Aorta (tissue), 5 donors: ENCODE measurements around the gene LCTL. TPM values are rescaled to one million over a fixed set of nuclear protein-coding genes. Genes with fewer than 3 reads are reported as not detected.

Source experiments
- ATAC-seq: fragments of 200-7000 bp; cut with Tn5 transposase; one replicate; pipeline ENCODE4 v1.9.1; 2022; ENCODE audit warnings: moderate library complexity; ENCODE audit not compliant: low FRiP score
- DNase-seq, 2 donors: peaks; one replicate each; pipeline ENCODE4 v3.0.0-alpha.2; 2020
- H3K27ac ChIP-seq, 2 donors: one replicate each; pipeline ENCODE4 v1.5.1; 2013; ENCODE audit warnings: low read length in 2 of 2, mild to moderate bottlenecking in 2 of 2, moderate library complexity in 2 of 2, control low read depth in 1 of 2, inconsistent platforms in 1 of 2, low read depth in 1 of 2
- H3K27me3 ChIP-seq, 2 donors: one replicate each; pipeline ENCODE4 v1.6.1; 2013; ENCODE audit warnings: control low read depth in 1 of 2, low read length in 1 of 2, mild to moderate bottlenecking in 1 of 2, moderate library complexity in 1 of 2; ENCODE audit not compliant: insufficient read depth in 2 of 2, control insufficient read depth in 1 of 2
- H3K36me3 ChIP-seq, 2 donors: one replicate each; pipeline ENCODE4 v1.6.1; 2013; ENCODE audit warnings: control low read depth in 1 of 2, low read length in 1 of 2, mild to moderate bottlenecking in 1 of 2; ENCODE audit not compliant: insufficient read depth in 2 of 2, control insufficient read depth in 1 of 2
- H3K4me1 ChIP-seq, 2 donors: one replicate each; pipeline ENCODE4 v1.6.1; 2013; ENCODE audit warnings: low read length in 2 of 2, control low read depth in 1 of 2, mild to moderate bottlenecking in 1 of 2, moderate library complexity in 1 of 2; ENCODE audit not compliant: insufficient read depth in 2 of 2, control insufficient read depth in 1 of 2
- H3K4me3 ChIP-seq, 2 donors: one replicate each; pipeline ENCODE4 v1.5.1; 2013; ENCODE audit warnings: low read length in 2 of 2, control low read depth in 1 of 2, mild to moderate bottlenecking in 1 of 2
- H3K9me3 ChIP-seq: one replicate; pipeline ENCODE4 v1.6.1; 2013; ENCODE audit warnings: mild to moderate bottlenecking, low read length; ENCODE audit not compliant: control insufficient read depth
- WGBS, 2 donors: extraction: QIAGEN DNeasy Blood & Tissue Kit; methylation state at CpG; one replicate each; pipeline ENCODE4 v1.1.7; 2013; 5-methylcytosine and 5-hydroxymethylcytosine counted together
- intact Hi-C, 2 donors: fragments of 100-400 bp; cut with DNase I; formaldehyde crosslinking; loops; one replicate each; pipeline versions ENCODE4 v1.14.2 to v1.15.0; 2022
- polyA plus RNA-seq, 2 donors: library from polyadenylated mRNA; stranded (reverse); fragments of 200-250 nt; gene quantifications; one replicate each; pipeline ENCODE4 v1.2.3, GENCODE V29; 2013
- total RNA-seq, 2 donors: library from RNA; stranded (reverse); fragmentation: NEBNext Ultra II Directional; extraction: Animal tissue kit (Norgen Biotek cat#: 25700); gene quantifications; one replicate each; pipeline ENCODE4 v1.2.1, GENCODE V29; 2021
- donor health status: healthy with polysubstance abuse.
- donor health status: Bipolar disorder and iron deficiency.
- donor health status: DM: no; HTN: no; CAD: no.
- donor health status: DM: no; HTN: no; CAD: no.
- donor health status: DM: yes; HTN: yes; CAD: no.

The LCTL gene
- total and polyA plus RNA-seq, 4 donors = not detected

DNA sequence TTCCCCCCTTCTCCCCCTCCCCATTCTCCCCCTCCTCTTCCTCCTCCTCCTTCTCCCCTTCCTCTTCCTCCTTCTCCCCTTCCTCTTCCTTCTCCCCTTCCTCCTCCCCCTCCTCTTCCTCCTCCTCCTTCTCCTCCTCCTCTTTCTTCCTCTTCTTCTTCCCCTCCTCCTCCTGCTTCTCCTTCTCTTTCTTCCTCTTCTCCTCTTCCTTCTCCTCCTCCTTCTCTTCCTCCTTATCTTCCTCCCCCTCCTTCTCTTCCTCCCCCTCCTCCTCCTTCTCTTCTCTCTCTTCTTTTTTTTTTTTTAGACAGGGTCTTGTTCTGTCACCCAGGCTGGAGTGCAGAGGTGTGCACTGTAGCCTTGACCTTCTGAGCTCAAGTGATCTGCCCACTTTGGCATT lies 21.2 kb upstream of the LCTL start:
- H3K4me1 ChIP-seq = peaks cover 0 to 2% of the 10 kb centered on the region in 2 donors
- no peaks in the 10 kb centered on the region for H3K9me3 ChIP-seq
- no peaks in the 10 kb centered on the region for H3K36me3 ChIP-seq
- ATAC-seq = no peak
- intact Hi-C loops = no loop called here
- no peak overlapping the region for H3K4me3 ChIP-seq
- H3K27me3 ChIP-seq = no peaks in the 10 kb centered on the region
- DNase-seq = no peak
- no peak overlapping the region for H3K27ac ChIP-seq

DNA sequence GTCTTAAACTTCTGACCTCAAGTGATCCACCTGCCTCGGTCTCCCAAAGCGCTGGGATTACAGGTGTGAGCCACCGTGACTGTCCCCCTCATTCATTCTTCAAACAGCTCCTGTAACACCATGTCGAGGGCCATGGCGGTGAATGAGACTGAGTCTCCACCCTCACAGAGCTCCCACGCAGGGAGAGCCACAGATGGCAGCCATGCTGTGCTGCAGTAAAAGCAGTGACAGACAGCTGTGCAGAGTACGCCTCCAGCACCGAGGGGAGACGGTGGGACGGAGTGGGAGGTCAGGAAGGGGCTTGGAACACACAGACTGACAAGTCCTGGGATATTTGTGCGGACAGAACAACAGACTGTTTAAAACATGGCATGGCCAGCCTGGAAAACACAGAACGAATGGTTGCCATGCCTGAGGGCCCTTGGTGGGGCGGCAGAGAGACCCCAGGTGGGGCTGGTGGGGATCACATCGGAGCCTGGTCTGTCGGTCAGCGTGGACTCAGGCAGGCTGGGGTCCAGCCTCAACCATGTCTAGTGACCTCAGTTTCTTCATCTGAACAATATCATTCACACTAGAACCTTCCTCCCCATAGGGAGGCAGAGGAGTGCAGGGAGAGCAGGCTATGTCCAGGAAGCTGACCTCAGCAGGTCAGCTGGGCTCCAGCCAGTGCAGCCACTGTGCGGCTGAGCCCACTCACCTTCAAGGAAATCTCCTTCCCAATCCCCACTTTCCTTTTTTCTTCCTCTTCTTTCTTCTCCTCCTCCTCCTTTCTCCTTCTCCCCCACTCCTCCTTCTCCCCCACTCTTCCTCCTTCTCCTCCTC lies 20.6 kb upstream of the LCTL start:
- H3K36me3 ChIP-seq = no peaks in the 10 kb centered on the region
- WGBS, 2 donors = 53 to 61% methylated on average over 17 of the region's 17 CpGs
- no peak overlapping the region for H3K27ac ChIP-seq
- no peak overlapping the region for H3K4me3 ChIP-seq
- peaks cover 0 to 2% of the 10 kb centered on the region in 2 donors for H3K4me1 ChIP-seq
- intact Hi-C loops = no loop called here
- ATAC-seq = no peak
- no peaks in the 10 kb centered on the region for H3K9me3 ChIP-seq
- DNase-seq = no peak
- H3K27me3 ChIP-seq = no peaks in the 10 kb centered on the region

DNA sequence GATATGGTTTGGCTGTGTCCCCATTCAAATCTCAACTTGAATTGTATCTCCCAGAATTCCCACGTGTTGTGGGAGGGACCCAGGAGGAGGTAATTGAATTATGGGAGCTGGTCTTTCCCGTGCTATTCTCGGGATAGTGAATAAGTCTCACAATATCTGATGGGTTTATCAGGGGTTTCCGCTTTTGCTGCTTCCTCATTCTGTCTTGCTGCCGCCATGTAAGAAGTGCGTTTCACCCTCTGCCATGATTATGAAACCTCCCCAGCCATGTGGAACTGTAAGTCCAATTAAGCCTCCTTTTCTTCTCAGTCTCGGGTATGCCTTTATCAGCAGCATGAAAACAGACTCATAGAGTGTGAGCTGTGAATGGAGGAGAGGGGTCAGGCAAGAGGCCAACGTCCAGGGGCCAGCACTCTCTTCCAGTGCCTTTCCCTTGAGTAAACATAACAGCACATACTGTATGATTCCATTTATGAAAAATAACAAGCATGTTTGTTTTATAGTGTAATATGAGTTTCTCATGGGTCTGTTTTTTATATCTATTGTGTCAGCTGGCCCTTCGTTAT lies 16.3 kb upstream of the LCTL start:
- DNase-seq = no peak
- ATAC-seq = no peak
- no peak overlapping the region for H3K4me3 ChIP-seq
- intact Hi-C loops = no loop called here
- H3K9me3 ChIP-seq = no peaks in the 10 kb centered on the region
- H3K4me1 ChIP-seq = no peaks in the 10 kb centered on the region
- 70 to 72% methylated on average over 9 of the region's 9 CpGs for WGBS, 2 donors
- no peaks in the 10 kb centered on the region for H3K27me3 ChIP-seq
- H3K27ac ChIP-seq = no peak overlapping the region
- no peaks in the 10 kb centered on the region for H3K36me3 ChIP-seq

DNA sequence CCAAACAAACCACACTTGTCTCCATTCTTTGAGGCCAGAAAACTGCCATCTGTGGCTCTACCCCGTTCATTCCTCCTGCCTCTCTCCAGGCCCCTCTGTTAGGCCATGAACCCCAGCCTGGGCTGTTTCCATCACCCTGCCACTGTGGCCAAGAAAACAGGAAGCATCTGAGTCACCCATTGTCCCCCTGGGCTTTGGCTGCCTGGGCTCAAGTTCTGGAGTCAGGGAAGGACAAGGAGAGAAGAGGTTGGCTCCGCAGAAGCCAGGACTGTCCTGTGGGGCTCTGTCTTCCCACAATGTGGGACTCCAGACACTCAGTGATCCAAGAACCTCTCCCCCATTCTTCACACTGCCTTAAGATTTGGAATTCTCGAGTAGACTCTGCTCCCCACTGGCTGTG lies 14.8 kb upstream of the LCTL start:
- ATAC-seq (peak; percentile 77), DNase-seq (peak in 1 of 2 donors; percentile 67)
- intact Hi-C loops = no loop called here
- no peaks in the 10 kb centered on the region for H3K36me3 ChIP-seq
- H3K4me3 ChIP-seq = no peak overlapping the region
- H3K9me3 ChIP-seq = no peaks in the 10 kb centered on the region
- H3K27me3 ChIP-seq = no peaks in the 10 kb centered on the region
- no peaks in the 10 kb centered on the region for H3K4me1 ChIP-seq
- H3K27ac ChIP-seq = no peak overlapping the region
- 44 to 51% methylated on average over 3 of the region's 3 CpGs for WGBS, 2 donors

DNA sequence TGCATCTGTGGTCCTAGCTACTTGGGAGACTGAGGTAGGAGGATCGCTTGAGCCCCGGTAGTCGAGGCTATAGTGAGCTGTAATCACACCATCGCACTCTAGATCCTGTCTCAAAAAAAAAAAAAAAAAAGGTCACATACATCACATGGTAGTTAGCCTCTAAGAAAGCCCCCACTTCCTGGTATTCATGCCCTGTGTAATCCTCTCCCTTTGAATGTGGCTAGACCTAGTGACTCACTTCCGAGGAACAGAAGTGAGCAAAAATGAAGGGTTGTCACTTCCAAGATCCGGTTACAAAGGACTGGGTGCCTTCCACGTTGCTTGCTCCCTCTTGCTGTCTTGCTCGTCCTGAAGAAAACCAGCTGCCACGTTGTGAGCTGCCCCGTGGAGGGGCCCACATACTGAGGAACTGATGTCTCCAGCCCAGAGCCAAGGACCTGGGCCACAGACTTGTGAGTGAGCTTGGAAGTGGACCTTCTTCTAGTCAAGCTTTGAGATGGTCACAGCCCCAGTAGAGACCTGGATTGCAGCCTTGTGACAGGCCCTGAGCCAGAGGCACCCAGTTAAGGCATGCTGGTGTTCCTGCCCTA lies 12.6 kb upstream of the LCTL start:
- Histone ChIP-seq H3K4me1 (no peaks in the 10 kb centered on the region), H3K9me3 (no peaks in the 10 kb centered on the region), H3K36me3 (no peaks in the 10 kb centered on the region), H3K27me3 (no peaks in the 10 kb centered on the region), H3K27ac (no peak overlapping the region), H3K4me3 (no peak overlapping the region)
- intact Hi-C loops = no loop called here
- ATAC-seq = no peak
- DNase-seq = peak in 1 of 2 donors; percentile 24
- WGBS, 2 donors = 72 to 80% methylated on average over 10 of the region's 10 CpGs

- no peaks in the 10 kb centered on the region for H3K9me3 ChIP-seq
- DNase-seq (no peak), ATAC-seq (no peak)
- no peak overlapping the region for H3K27ac ChIP-seq
- WGBS, 2 donors = 83 to 91% methylated on average over 2 of the region's 2 CpGs
- H3K4me3 ChIP-seq = no peak overlapping the region
- H3K4me1 ChIP-seq = no peaks in the 10 kb centered on the region
- no peaks in the 10 kb centered on the region for H3K36me3 ChIP-seq
- intact Hi-C loops = no loop called here
- no peaks in the 10 kb centered on the region for H3K27me3 ChIP-seq
Measured at GRCh38 chr15:66574596-66574950, 8.8 kb upstream of the LCTL start.

- Histone ChIP-seq H3K4me3 (no peak overlapping the region), H3K27me3 (no peaks in the 10 kb centered on the region), H3K9me3 (no peaks in the 10 kb centered on the region), H3K36me3 (no peaks in the 10 kb centered on the region), H3K27ac (no peak overlapping the region), H3K4me1 (no peaks in the 10 kb centered on the region)
- intact Hi-C loops = no loop called here
- whole genome bisulfite sequencing, 2 donors = 42 to 46% methylated on average over 10 of the region's 10 CpGs
- no peak for ATAC-seq
- peak in 1 of 2 donors; percentile 59 for DNase-seq
Measured at GRCh38 chr15:66573719-66574595, 8.2 kb upstream of the LCTL start.

DNA sequence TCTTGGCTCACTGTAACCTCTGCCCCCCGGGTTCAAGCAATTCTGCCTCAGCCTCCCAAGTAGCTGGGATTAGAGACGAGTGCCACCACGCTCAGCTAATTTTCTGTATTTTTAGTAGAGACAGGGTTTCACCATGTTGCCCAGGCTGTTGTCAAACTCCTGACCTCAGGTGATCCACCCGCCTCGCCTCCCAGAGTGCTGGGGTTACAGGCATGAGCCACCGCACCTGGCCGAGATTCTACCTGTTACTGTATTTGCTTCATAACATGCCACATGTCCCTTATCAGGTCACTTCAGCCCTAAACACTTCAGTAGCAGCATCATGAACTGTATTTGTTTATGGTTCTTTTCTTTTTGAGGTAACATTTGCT lies 7.5 kb upstream of the LCTL start:
- DNase-seq = peak in 1 of 2 donors; percentile 39
- no peak for ATAC-seq
- H3K27ac ChIP-seq = no peak overlapping the region
- H3K4me1 ChIP-seq = no peaks in the 10 kb centered on the region
- no peaks in the 10 kb centered on the region for H3K27me3 ChIP-seq
- no peak overlapping the region for H3K4me3 ChIP-seq
- intact Hi-C loops = no loop called here
- H3K36me3 ChIP-seq = no peaks in the 10 kb centered on the region
- H3K9me3 ChIP-seq = no peaks in the 10 kb centered on the region
- 92 to 97% methylated on average over 7 of the region's 7 CpGs for WGBS, 2 donors
